ENCODE results near the gene CDC5L.
"Not testable (repeated sequence)": the region's sequence is repeated elsewhere in the genome, so short reads cannot be mapped to it uniquely, and the experiment has no call there.

Gene CDC5L

DNA sequence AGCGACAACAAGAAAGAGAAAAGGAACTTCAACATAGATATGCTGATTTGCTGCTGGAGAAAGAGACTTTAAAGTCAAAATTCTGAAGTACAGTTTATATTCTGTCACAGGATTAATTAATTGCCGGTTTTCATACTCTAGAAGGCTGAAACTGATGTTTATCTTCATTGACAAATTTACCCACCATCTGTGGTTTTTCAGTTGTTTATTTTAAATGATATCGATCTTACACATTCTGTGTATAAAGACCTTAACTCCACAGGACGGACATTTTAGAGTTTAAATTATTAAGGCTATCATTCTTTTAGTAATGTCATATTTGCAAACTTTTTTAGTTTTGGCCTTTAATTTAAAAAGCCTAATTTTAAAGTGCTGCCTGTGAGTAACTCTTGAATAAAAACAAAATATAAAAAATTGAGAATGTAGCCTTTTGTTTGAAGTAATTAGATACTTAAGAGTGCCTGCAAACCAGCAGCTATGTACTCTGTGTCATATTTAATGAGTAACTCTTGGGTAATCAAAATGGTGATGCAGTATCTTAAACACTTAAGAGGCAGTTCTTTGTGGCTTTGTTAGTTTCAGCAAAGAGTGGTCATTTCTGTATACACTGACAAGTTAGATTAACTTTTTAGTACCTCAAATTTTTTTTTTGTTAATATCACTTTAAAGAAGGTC lies 59.3 kb downstream of the CDC5L start:
- no peak overlapping the region for H3K4me3 ChIP-seq (ENCODE audit: low read depth, low read length)
- TF ChIP-seq MYC (IDR thresholded peaks at IDR 0.05; ENCODE audit: low read depth, low read length) (no peak), POLR2A (IDR thresholded peaks at IDR 0.05; ENCODE audit: extremely low read depth, insufficient read length) (no peak)
- TF ChIP-seq, protein P1, sequence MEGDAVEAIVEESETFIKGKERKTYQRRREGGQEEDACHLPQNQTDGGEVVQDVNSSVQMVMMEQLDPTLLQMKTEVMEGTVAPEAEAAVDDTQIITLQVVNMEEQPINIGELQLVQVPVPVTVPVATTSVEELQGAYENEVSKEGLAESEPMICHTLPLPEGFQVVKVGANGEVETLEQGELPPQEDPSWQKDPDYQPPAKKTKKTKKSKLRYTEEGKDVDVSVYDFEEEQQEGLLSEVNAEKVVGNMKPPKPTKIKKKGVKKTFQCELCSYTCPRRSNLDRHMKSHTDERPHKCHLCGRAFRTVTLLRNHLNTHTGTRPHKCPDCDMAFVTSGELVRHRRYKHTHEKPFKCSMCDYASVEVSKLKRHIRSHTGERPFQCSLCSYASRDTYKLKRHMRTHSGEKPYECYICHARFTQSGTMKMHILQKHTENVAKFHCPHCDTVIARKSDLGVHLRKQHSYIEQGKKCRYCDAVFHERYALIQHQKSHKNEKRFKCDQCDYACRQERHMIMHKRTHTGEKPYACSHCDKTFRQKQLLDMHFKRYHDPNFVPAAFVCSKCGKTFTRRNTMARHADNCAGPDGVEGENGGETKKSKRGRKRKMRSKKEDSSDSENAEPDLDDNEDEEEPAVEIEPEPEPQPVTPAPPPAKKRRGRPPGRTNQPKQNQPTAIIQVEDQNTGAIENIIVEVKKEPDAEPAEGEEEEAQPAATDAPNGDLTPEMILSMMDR (IDR thresholded peaks at IDR 0.05; ENCODE audit: low read depth, low read length) = no peak
- TF ChIP-seq, protein P2, sequence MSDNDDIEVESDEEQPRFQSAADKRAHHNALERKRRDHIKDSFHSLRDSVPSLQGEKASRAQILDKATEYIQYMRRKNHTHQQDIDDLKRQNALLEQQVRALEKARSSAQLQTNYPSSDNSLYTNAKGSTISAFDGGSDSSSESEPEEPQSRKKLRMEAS (IDR thresholded peaks at IDR 0.05; ENCODE audit: low read depth, low read length) = no peak
- no peak for DNase-seq (ENCODE audit: low read depth)

DNA sequence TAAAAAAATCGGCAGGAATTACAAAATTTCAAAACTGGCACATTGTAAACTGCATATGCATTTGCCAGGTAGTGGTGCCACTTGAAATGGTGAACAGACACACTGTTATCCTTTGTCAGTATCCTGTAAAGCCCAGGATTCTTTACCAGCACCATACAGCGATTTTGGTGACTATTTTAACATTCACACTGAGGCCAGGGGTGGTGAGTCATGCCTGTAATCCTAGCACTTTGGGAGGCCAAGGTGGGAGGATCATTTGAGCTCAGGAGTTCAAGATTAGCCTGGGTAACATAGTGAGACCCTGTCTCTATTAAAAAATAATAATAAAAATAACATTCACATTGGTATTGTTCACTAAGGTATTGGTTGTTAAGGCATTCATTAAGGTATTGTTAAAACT lies 61.7 kb downstream of the CDC5L start:
- H3K4me3 ChIP-seq (ENCODE audit: low read depth, low read length); DNase-seq (ENCODE audit: low read depth): not testable (repeated sequence)

DNA sequence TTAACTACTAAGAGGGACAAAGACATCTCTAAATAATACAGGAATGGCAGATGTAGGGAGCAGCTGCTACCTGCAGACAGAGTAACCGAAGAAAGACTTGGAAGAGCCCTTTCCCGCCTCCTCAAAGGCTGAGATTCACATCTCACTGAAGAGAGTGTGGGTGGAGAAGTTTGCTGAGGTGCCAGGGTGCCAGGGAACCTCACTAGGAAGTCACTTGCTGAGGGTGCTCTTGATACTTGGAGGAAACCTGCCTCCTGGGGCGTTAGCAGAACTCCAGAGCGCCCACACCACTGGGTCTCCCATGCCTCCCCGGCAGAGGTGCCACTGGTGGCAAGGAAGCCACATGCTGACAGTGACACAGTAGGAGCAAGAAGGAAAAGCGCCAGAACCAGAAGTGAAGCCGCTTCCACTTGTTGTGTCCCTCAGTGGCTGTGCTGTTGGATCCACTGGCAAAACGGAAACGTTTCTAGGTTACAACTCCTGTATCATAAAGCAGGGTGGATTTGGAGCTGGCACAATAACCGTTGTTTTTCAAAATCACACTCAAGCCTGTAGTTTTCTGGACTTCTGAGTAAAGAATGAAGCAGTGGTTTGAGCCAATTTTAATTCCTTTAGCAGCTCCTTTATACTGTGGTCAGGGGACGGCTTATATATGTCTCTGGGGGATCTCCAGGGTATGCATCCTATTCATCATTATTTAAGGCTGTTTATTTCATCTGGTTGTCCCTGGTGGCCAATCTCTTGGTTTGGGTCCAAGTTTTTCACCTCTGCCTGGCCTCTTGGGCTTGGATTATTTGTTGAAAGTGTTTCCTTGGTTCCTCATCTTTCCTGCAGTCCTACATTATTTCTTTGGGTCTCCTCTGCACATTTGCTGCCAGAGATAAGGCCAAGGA lies 64.5 kb downstream of the CDC5L start:
- TF ChIP-seq, protein P1 (IDR thresholded peaks at IDR 0.05; ENCODE audit: low read depth, low read length) = no peak
- TF ChIP-seq MYC (IDR thresholded peaks at IDR 0.05; ENCODE audit: low read depth, low read length) (no peak), POLR2A (IDR thresholded peaks at IDR 0.05; ENCODE audit: extremely low read depth, insufficient read length) (no peak)
- TF ChIP-seq, protein P2 (IDR thresholded peaks at IDR 0.05; ENCODE audit: low read depth, low read length) = no peak
- DNase-seq (ENCODE audit: low read depth) = no peak
- H3K4me3 ChIP-seq (ENCODE audit: low read depth, low read length) = no peak overlapping the region

DNA sequence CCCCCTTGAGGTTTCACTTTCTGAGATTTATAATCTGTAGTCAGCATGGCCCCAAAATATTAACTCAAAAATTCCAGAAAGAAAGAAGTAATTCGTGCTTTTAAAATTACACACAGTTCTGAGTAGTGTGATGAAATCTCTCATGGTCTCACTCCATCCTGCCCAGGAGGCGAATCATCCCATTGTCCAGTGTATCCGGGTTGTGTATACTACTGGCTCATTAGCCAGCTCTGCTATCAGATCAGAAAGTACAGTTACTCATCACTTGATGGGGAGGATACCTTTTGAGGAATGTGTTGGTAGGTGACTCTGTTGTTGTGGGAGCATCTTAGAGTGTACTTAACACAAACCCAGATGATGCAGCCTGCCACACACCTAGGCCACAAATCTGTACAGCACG lies 65.2 kb downstream of the CDC5L start:
- DNase-seq (ENCODE audit: low read depth) = no peak
- TF ChIP-seq POLR2A (IDR thresholded peaks at IDR 0.05; ENCODE audit: extremely low read depth, insufficient read length) (no peak), MYC (IDR thresholded peaks at IDR 0.05; ENCODE audit: low read depth, low read length) (no peak)
- TF ChIP-seq, protein P1 (IDR thresholded peaks at IDR 0.05; ENCODE audit: low read depth, low read length) = no peak
- TF ChIP-seq, protein P2 (IDR thresholded peaks at IDR 0.05; ENCODE audit: low read depth, low read length) = no peak
- no peak overlapping the region for H3K4me3 ChIP-seq (ENCODE audit: low read depth, low read length)

DNA sequence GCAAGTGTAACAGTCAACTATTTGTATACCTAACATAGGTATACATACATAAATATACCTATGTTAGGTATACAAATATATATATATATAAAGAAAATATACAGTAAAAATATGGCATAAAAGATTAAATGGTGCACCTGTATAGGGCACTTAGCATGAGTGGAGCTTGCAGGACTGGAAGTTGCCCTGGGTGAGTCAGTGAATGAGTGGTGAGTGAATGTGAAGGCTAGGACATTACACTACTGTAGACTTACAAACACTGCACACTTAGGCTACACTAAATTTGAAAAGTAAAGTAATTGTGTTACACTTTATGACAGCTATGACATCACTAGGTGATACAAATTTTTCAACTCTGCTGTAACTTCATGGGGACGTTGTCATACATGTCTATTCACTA lies 65.6 kb downstream of the CDC5L start:
- DNase-seq (ENCODE audit: low read depth) = no peak
- TF ChIP-seq, protein P1 (IDR thresholded peaks at IDR 0.05; ENCODE audit: low read depth, low read length) = no peak
- TF ChIP-seq, protein P2 (IDR thresholded peaks at IDR 0.05; ENCODE audit: low read depth, low read length) = no peak
- TF ChIP-seq POLR2A (IDR thresholded peaks at IDR 0.05; ENCODE audit: extremely low read depth, insufficient read length) = no peak
- no peak for TF ChIP-seq MYC (IDR thresholded peaks at IDR 0.05; ENCODE audit: low read depth, low read length)
- no peak overlapping the region for H3K4me3 ChIP-seq (ENCODE audit: low read depth, low read length)

DNA sequence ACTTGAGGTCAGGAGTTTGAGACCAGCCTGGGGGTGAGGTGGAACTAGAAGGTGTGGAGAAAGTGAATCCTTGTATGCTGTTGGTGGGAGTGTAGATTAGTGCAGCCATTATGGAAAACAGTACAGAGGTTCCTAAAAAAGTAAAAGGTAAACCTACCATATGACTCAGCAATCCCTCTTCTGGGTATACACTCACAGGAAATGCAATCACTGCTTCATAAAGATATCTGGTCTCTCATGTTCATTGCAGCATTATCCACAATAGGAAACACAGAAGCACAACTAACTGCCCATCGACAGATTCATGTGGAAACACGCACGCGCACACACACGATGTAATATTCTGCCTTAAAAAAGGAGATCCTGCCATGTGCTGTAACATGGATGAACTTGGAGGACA lies 66.7 kb downstream of the CDC5L start:
- H3K4me3 ChIP-seq (ENCODE audit: low read depth, low read length) = no peak overlapping the region
- TF ChIP-seq, protein P1 (IDR thresholded peaks at IDR 0.05; ENCODE audit: low read depth, low read length) = no peak
- TF ChIP-seq MYC (IDR thresholded peaks at IDR 0.05; ENCODE audit: low read depth, low read length) (no peak), POLR2A (IDR thresholded peaks at IDR 0.05; ENCODE audit: extremely low read depth, insufficient read length) (no peak)
- TF ChIP-seq, protein P2 (IDR thresholded peaks at IDR 0.05; ENCODE audit: low read depth, low read length) = no peak

More for the DNA sequence above, 66.7 kb downstream of the CDC5L start:
- DNase-seq (ENCODE audit: low read depth) = no peak
